Measurements from ENCODE around the gene MMP24OS. TPM values are rescaled to one million over a fixed set of nuclear protein-coding genes. Genes with fewer than 3 reads are reported as not detected.
A peak's percentile ranks its signal among the peaks of the same experiment; 100 is the strongest.

MMP24OS gene
- total RNA-seq, 1 donor from 2014 or later: 94.6 TPM

- TF ChIP-seq CTCF (IDR thresholded peaks at IDR 0.05): no peak
- Mint-ChIP-seq H3K27ac (ENCODE audit: unreplicated experiment) (no peak overlapping the region), H3K4me1 (ENCODE audit: low read depth) (peaks cover 20% of the 10 kb centered on the region), H3K36me3 (ENCODE audit: low read depth) (no peaks in the 10 kb centered on the region), H3K27me3 (ENCODE audit: low read depth) (no peaks in the 10 kb centered on the region), H3K4me3 (ENCODE audit: unreplicated experiment) (no peak overlapping the region), H3K9me3 (ENCODE audit: low read depth) (no peaks in the 10 kb centered on the region)
- no peak for DNase-seq (ENCODE audit: low spot score)
Observed at GRCh38 chr20:35288325-35289060, 10.6 kb upstream of the MMP24OS start.

- Mint-ChIP-seq H3K4me3 (ENCODE audit: unreplicated experiment) (no peak overlapping the region), H3K27ac (ENCODE audit: unreplicated experiment) (no peak overlapping the region), H3K4me1 (ENCODE audit: low read depth) (peaks cover 24% of the 10 kb centered on the region), H3K36me3 (ENCODE audit: low read depth) (no peaks in the 10 kb centered on the region), H3K27me3 (ENCODE audit: low read depth) (no peaks in the 10 kb centered on the region), H3K9me3 (ENCODE audit: low read depth) (no peaks in the 10 kb centered on the region)
- TF ChIP-seq CTCF (IDR thresholded peaks at IDR 0.05): no peak
- DNase-seq (ENCODE audit: low spot score): no peak
Observed at GRCh38 chr20:35287509-35288324, 9.8 kb upstream of the MMP24OS start.

- Mint-ChIP-seq H3K27ac (ENCODE audit: unreplicated experiment) (no peak overlapping the region), H3K36me3 (ENCODE audit: low read depth) (peaks cover 4% of the 10 kb centered on the region), H3K27me3 (ENCODE audit: low read depth) (no peaks in the 10 kb centered on the region), H3K4me1 (ENCODE audit: low read depth) (peaks cover 28% of the 10 kb centered on the region), H3K4me3 (ENCODE audit: unreplicated experiment) (no peak overlapping the region), H3K9me3 (ENCODE audit: low read depth) (no peaks in the 10 kb centered on the region)
- no peak for DNase-seq (ENCODE audit: low spot score)
- no peak for TF ChIP-seq CTCF (IDR thresholded peaks at IDR 0.05)
Observed at GRCh38 chr20:35286899-35287508, 9.1 kb upstream of the MMP24OS start.

- no peak for DNase-seq (ENCODE audit: low spot score)
Observed at GRCh38 chr20:35286077-35286898, 8.4 kb upstream of the MMP24OS start.

More at GRCh38 chr20:35286077-35286898, 8.4 kb upstream of the MMP24OS start:
- Mint-ChIP-seq H3K9me3 (ENCODE audit: low read depth) (no peaks in the 10 kb centered on the region), H3K4me1 (ENCODE audit: low read depth) (peaks cover 28% of the 10 kb centered on the region), H3K27me3 (ENCODE audit: low read depth) (no peaks in the 10 kb centered on the region), H3K4me3 (ENCODE audit: unreplicated experiment) (peak overlapping the region; percentile 93), H3K27ac (ENCODE audit: unreplicated experiment) (no peak overlapping the region), H3K36me3 (ENCODE audit: low read depth) (peaks cover 4% of the 10 kb centered on the region)
- TF ChIP-seq CTCF (IDR thresholded peaks at IDR 0.05): no peak
